GM21717 (cell line): ENCODE results near the gene SYCE1L.
"Not testable (repeated sequence)": the region's sequence is repeated elsewhere in the genome, so short reads cannot be mapped to it uniquely, and the experiment has no call there.

Source experiments
- ATAC-seq: cut with Tn5 transposase; IDR thresholded peaks from one replicate; pipeline ENCODE4 v1.9.1; 2021; ENCODE audit warnings: mild to moderate bottlenecking, moderate library complexity; ENCODE audit not compliant: unreplicated experiment

Gene SYCE1L

GRCh38 chr16:77242471-77242870 is 43.3 kb downstream of the SYCE1L start:
- not testable (repeated sequence) for ATAC-seq

GRCh38 chr16:77246150-77246549 is 46.9 kb downstream of the SYCE1L start:
- ATAC-seq: no peak

- no peak for ATAC-seq
These were observed 51.2 kb downstream of the SYCE1L start for GRCh38 chr16:77250400-77250799.
